RWPE2 (cell line): ENCODE data around the gene ALDOB.
A peak's percentile ranks its signal among the peaks of the same experiment; 100 is the strongest.

Experiments
- ATAC-seq: fragments of 200-7000 bp; cut with Tn5 transposase; 3 replicates; pipeline ENCODE4 v1.9.1; 2021; ENCODE audit warnings: low read depth
- DNase-seq: peaks from one replicate; pipeline ENCODE4 v3.0.0-alpha.2; 2020; ENCODE audit warnings: low spot score
- H3K27ac ChIP-seq: fragments of 450-650 bp; 2 replicates; pipeline ENCODE4 v1.5.1; 2017; ENCODE audit warnings: mild to moderate bottlenecking; ENCODE audit not compliant: poor library complexity, severe bottlenecking
- H3K27me3 ChIP-seq: fragments of 250-450 bp; sonication (Bioruptor Pico); 2 replicates; pipeline ENCODE4 v1.5.1; 2021; ENCODE audit warnings: mild to moderate bottlenecking, moderate library complexity; ENCODE audit not compliant: insufficient read depth, poor library complexity, severe bottlenecking
- H3K36me3 ChIP-seq: fragments of 250-450 bp; sonication (Bioruptor Pico); 2 replicates; pipeline ENCODE4 v1.5.1; 2020; ENCODE audit warnings: low read depth, mild to moderate bottlenecking, moderate library complexity
- H3K4me1 ChIP-seq: fragments of 250-450 bp; sonication (Bioruptor Pico); 2 replicates; pipeline ENCODE4 v1.5.1; 2021; ENCODE audit warnings: mild to moderate bottlenecking, moderate library complexity; ENCODE audit not compliant: insufficient read depth, poor library complexity, severe bottlenecking
- H3K4me3 ChIP-seq: fragments of 250-450 bp; sonication (Bioruptor Pico); 2 replicates; pipeline ENCODE4 v1.5.1; 2021; ENCODE audit warnings: mild to moderate bottlenecking, moderate library complexity; ENCODE audit not compliant: severe bottlenecking
- H3K9me3 ChIP-seq: fragments of 250-450 bp; sonication (Bioruptor Pico); 2 replicates; pipeline ENCODE4 v1.5.1; 2021; ENCODE audit warnings: mild to moderate bottlenecking, moderate library complexity; ENCODE audit not compliant: severe bottlenecking
- CTCF ChIP-seq: fragments of 450-650 bp; IDR thresholded peaks from one replicate; pipeline ENCODE4 v1.5.1; 2017; ENCODE audit warnings: mild to moderate bottlenecking, moderate library complexity; ENCODE audit not compliant: poor library complexity, severe bottlenecking

The ALDOB gene

GRCh38 chr9:101478906-101479305, 43.3 kb upstream of the ALDOB start:
- ATAC-seq (no peak), DNase-seq (no peak)
- Histone ChIP-seq H3K36me3 (peaks cover 17% of the 10 kb centered on the region), H3K27me3 (no peaks in the 10 kb centered on the region), H3K4me3 (no peak overlapping the region), H3K27ac (peak overlapping the region; percentile 70), H3K4me1 (peaks cover 42% of the 10 kb centered on the region), H3K9me3 (no peaks in the 10 kb centered on the region)
- no peak for TF ChIP-seq CTCF

GRCh38 chr9:101478444-101478843, 42.9 kb upstream of the ALDOB start:
- H3K36me3 ChIP-seq, result peaks cover 18% of the 10 kb centered on the region
- no peak overlapping the region for H3K4me3 ChIP-seq
- TF ChIP-seq CTCF, result no peak
- DNase-seq (no peak), ATAC-seq (no peak)
- H3K4me1 ChIP-seq, result peaks cover 42% of the 10 kb centered on the region
- H3K9me3 ChIP-seq, result no peaks in the 10 kb centered on the region
- H3K27me3 ChIP-seq, result no peaks in the 10 kb centered on the region
- peak overlapping the region; percentile 70 for H3K27ac ChIP-seq

GRCh38 chr9:101477736-101478135, 42.2 kb upstream of the ALDOB start:
- no peak for TF ChIP-seq CTCF
- no peak overlapping the region for H3K4me3 ChIP-seq
- DNase-seq (no peak), ATAC-seq (no peak)
- no peaks in the 10 kb centered on the region for H3K9me3 ChIP-seq
- peaks cover 42% of the 10 kb centered on the region for H3K4me1 ChIP-seq
- H3K27ac ChIP-seq, result no peak overlapping the region
- H3K27me3 ChIP-seq, result no peaks in the 10 kb centered on the region
- H3K36me3 ChIP-seq, result peaks cover 18% of the 10 kb centered on the region

GRCh38 chr9:101477214-101477613, 41.6 kb upstream of the ALDOB start:
- Histone ChIP-seq H3K4me3 (no peak overlapping the region), H3K4me1 (peaks cover 42% of the 10 kb centered on the region), H3K36me3 (peaks cover 18% of the 10 kb centered on the region), H3K27me3 (no peaks in the 10 kb centered on the region), H3K9me3 (no peaks in the 10 kb centered on the region), H3K27ac (no peak overlapping the region)
- TF ChIP-seq CTCF, result no peak
- ATAC-seq (no peak), DNase-seq (no peak)

- H3K9me3 ChIP-seq, result no peaks in the 10 kb centered on the region
- ATAC-seq (no peak), DNase-seq (no peak)
- no peak overlapping the region for H3K4me3 ChIP-seq
- H3K27me3 ChIP-seq, result no peaks in the 10 kb centered on the region
- peaks cover 21% of the 10 kb centered on the region for H3K36me3 ChIP-seq
- TF ChIP-seq CTCF, result no peak
- H3K4me1 ChIP-seq, result peaks cover 42% of the 10 kb centered on the region
- no peak overlapping the region for H3K27ac ChIP-seq
Measured at GRCh38 chr9:101476576-101477208, 41.1 kb upstream of the ALDOB start.
